NCI-H1092 treated with DMSO at 0.1 percent for 48 hours (cell line): Measurements from ENCODE around the gene TULP1.

Experiments used
- DNase-seq: peaks from one replicate; lab custom pipeline; 2025; lab: John Stamatoyannopoulos, UW

The TULP1 gene

GRCh38 chr6:35483893-35484645 lies 28.6 kb downstream of the TULP1 start:
- DNase-seq, result no peak

GRCh38 chr6:35483490-35483889 lies 29.2 kb downstream of the TULP1 start:
- no peak for DNase-seq

DNA sequence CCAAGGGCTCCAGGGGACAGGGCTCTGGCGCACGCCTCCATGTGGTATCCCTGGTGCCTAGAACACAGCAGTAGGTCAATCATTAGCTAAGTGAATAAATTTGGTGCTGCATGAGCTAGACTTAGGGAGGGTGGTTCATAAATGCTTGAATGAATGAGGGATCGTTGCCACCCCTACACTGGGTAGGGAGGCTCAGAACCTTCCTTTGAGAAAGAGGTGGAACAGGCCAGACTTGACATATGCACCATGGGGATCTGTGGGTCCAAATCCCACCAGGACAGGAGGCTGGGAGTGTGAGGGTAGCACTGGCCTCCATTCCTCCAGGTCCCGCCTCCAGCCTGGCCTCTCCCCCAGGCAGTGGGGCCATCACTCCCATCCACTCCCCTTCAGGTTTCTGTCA lies 29.6 kb downstream of the TULP1 start:
- DNase-seq, result no peak

GRCh38 chr6:35481226-35481625 lies 31.5 kb downstream of the TULP1 start:
- no peak for DNase-seq

DNA sequence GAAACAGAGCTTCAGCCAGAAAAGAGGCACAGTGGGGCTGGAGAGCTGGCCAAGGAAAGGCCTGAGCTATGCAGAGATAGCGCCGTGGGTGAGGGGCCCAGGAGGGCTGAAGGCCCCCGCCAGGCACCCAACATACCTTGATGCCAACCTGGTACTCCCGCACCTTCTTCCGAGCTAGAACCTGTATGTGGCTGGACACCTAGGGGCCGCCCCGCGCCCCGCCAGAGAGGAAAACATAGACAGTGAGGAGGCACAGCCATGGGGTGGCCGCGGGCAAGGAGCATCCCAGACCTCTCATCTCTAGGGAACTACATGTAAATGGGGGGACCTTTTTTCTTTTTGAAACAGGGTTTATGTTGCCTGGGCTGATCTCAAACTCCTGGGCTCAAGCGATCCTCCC lies 32.5 kb downstream of the TULP1 start:
- DNase-seq, result no peak

- no peak for DNase-seq
These were observed 34.4 kb downstream of the TULP1 start for GRCh38 chr6:35478259-35478658.

DNA sequence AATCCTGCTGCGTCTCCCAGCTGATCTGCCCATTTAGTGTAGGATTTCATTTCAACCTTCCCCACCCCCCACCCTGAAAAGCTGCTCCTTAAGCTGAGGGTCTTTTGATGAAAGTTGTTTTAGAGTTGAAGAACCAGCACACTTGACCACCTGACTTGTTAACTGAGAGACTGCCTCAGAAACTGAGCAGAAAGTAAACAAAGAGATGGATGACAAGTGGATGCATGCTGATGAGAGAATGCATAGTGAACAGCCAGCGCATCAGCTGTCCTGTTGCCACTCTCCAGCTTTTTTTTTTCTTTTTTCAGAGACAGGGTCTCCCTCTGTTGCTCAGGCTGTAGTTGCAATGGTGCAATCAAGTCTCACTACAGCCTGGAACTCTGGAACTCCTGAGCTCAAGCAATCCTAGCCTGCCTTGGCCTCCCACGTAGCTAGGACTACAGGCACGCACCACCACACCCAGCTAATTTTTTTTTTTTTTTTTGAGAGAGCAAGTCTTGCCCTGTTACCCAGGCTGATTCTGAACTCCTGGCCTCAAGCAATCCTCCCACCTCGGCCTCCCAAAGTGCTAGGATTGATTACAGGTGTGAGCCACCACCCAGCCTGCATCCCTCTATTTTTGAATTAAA lies 35.0 kb downstream of the TULP1 start:
- DNase-seq, result peak; percentile 20

DNA sequence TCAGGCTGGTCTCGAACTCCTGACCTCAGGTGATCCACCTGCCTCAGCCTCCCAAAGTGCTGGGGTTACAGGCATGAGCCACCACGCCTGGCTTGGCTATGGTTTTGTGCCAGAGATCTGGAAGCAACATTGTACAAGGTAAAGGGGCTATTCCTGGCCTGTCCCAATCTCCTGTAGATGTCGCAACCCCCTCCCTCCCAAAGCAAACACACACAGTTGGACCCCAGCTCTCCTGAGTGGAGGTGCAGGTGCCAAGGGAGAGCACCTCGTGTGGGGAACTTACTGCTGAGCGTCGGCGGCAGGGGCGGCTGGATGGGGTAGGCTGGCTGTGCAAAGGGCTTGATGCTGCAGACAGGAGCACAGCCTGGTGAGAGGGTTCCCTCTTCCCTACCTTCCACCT lies 35.7 kb downstream of the TULP1 start:
- no peak for DNase-seq

DNA sequence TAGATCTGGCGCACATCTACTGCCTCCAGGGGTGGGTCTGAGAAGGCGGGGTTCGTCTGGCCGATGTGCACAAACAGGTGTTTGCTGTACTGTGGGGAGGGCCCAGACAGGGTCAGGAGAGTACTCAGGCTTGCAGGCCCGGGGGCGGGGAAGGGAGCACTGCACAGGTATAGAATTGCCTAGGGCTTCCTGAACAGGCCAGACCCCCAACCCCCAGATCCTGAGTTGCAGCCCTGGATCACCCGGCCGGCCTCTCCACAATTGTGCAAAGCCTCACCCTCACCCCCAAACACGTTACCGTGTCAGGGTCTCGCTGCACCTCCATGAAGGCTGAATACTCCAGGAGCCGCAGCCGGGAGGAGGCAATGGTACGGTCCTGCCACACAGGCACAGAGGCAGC lies 36.7 kb downstream of the TULP1 start:
- DNase-seq, result no peak

DNA sequence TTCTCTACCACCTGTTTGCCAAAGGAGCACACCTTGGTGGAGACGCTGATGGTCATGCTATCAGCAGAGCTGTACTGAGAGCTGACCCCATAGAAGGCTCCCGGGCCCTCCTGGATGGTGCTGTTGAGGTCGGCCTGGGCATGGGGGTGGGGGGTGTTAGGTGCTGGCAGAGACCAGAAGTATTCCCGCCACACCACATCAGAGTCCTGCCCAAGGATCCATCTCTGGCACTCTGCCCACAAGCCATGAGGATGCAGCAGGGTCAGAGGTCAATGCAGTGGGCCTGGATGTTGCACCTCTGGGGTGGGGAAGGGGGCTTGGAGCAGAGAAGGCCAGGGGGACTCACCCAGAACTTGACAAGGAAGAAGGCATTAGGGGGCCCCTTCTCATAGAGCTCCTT lies 37.1 kb downstream of the TULP1 start:
- DNase-seq, result no peak

GRCh38 chr6:35474942-35475570 lies 37.6 kb downstream of the TULP1 start:
- no peak for DNase-seq

GRCh38 chr6:35474131-35474941 lies 38.4 kb downstream of the TULP1 start:
- DNase-seq, result no peak

DNA sequence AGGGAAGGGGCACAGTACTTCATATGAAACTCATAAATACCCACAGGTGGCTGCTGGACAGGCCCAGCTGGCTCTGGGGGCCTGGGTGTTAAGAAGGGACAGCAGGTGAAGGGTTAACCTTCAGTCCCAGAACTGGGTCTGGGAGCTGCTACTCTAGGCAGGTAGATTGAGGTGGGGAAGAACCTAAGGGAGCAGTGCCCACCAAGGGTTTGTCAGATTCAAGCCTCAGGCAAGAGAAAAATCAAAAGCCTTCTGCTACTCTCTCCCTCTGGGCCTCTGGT lies 38.9 kb downstream of the TULP1 start:
- DNase-seq, result no peak

GRCh38 chr6:35473075-35473849 lies 39.4 kb downstream of the TULP1 start:
- DNase-seq, result no peak

DNA sequence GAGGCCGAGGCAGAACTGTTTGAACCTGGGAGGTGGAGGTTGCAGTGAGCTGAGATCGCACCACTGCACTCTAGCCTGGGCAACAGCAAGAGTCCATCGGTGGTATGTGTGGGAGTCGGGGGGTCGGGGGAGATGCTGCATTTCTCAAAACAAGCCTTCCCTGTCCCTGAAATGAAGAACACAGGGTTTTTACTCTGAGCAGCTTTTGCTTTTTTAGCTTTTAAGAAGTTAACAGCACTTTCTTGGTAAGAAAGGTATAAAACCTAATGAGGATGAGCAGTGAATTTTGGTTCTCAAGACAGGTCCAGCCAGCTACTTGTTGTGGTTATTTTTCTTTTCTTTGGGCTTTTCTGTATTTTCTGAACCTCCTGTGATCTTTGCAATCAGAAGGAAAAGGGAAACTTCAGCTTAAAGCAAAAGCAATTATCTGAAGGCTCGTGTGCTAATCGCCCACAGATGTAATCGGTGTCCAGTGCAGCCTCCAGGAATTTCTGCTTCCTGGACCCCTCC lies 40.8 kb downstream of the TULP1 start:
- no peak for DNase-seq

GRCh38 chr6:35470663-35471120 lies 42.0 kb downstream of the TULP1 start:
- no peak for DNase-seq

GRCh38 chr6:35469751-35470662 lies 42.7 kb downstream of the TULP1 start:
- DNase-seq, result no peak

DNA sequence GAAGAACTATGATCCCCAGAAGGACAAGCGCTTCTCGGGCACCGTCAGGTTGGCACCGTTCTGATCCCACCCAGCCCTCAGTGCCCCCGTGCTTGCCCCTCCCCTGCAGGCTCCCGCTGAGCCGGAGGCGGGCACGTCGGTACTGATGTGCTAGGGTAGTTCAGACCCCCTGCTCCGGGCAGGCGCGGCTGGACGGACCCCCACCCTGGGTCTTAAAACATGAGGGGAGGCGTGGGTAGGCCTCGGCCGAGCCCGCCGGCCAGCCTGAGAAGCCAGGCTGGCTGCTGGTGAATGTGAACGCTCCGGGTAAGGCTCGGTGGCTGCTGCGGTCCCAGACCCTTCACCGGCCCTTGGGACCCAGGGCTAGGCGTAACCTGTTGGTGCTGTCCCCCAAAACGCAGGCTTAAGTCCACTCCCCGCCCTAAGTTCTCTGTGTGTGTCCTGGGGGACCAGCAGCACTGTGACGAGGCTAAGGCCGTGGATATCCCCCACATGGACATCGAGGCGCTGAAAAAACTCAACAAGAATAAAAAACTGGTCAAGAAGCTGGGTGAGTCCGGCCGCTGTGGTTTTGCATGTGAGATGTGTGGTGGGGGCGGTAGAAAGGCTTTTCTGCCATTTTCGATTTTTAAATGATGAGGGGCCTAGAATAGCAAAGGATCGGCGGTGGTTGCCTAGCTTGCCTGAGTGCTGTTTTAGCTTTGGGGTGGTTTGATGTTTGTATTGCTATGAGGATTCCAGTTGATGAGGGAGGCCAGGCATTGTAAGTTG lies 43.5 kb downstream of the TULP1 start:
- no peak for DNase-seq

- peak; percentile 92 for DNase-seq
These were observed 44.3 kb downstream of the TULP1 start, which contains the start of gene RPL10A for GRCh38 chr6:35468181-35468979. Gene RPL10A (plus strand): TSS chr6:35468401. CDS start chr6:35468435, 34 bp downstream.
